ENCODE results near the gene PTPN22. TPM values are rescaled to one million over a fixed set of nuclear protein-coding genes. Genes with fewer than 3 reads are reported as not detected.

The PTPN22 gene
- total and polyA plus RNA-seq, 3 donors from 2014 or later, result 0.39 to 1.6 (median 1.4) TPM

- H3K27me3 ChIP-seq, result no peaks in the 10 kb centered on the region
- no peak overlapping the region for H3K4me3 ChIP-seq
- TF ChIP-seq, protein P1, sequence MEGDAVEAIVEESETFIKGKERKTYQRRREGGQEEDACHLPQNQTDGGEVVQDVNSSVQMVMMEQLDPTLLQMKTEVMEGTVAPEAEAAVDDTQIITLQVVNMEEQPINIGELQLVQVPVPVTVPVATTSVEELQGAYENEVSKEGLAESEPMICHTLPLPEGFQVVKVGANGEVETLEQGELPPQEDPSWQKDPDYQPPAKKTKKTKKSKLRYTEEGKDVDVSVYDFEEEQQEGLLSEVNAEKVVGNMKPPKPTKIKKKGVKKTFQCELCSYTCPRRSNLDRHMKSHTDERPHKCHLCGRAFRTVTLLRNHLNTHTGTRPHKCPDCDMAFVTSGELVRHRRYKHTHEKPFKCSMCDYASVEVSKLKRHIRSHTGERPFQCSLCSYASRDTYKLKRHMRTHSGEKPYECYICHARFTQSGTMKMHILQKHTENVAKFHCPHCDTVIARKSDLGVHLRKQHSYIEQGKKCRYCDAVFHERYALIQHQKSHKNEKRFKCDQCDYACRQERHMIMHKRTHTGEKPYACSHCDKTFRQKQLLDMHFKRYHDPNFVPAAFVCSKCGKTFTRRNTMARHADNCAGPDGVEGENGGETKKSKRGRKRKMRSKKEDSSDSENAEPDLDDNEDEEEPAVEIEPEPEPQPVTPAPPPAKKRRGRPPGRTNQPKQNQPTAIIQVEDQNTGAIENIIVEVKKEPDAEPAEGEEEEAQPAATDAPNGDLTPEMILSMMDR (IDR thresholded peaks at IDR 0.05), result no peak
- no peak for TF ChIP-seq POLR2A (IDR thresholded peaks at IDR 0.05)
- no peaks in the 10 kb centered on the region for H3K4me1 ChIP-seq
- intact Hi-C loops (cut with DNase I; ENCODE audit: low total_unique reads), result no loop called here
- DNase-seq, result no peak
- no peaks in the 10 kb centered on the region for H3K9me3 ChIP-seq
- H3K27ac ChIP-seq, result no peak overlapping the region
- no peaks in the 10 kb centered on the region for H3K36me3 ChIP-seq (ENCODE audit: low read depth, missing control alignments)
Measured at GRCh38 chr1:113849072-113849471, 22.4 kb downstream of the PTPN22 start.

DNA sequence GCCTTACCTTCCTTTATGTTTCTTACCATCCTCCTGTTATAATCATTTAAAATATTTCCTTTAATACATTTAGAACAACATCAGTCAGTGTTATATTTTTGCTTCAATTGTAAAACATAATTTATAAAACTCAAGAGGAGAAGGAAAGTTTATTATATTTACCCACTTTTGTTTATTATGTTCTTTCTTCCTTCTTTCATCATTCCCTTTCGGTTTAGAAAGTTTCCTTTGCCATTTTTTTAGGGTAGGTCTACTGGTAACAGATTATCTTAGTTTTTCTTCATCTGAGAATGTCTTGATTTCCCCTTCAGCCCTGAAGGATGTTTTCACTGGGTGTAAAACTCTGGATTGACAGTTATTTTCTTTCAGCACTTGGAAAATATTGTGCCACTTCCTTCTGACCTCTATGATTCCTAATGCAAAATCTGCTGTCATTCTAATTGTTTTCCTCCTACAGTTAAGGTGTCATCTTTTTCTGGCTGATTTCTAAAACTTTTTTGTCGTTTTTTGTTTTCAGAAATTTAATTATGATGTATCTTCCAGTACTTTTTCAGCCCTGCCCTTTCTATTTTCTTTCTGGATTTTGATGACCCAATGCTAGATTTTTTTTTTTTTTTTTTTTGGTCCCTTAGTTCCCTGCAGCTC lies 25.0 kb downstream of the PTPN22 start:
- no peaks in the 10 kb centered on the region for H3K27me3 ChIP-seq
- no peak for DNase-seq
- no peaks in the 10 kb centered on the region for H3K4me1 ChIP-seq
- no peak overlapping the region for H3K27ac ChIP-seq
- H3K9me3 ChIP-seq, result no peaks in the 10 kb centered on the region
- TF ChIP-seq POLR2A (IDR thresholded peaks at IDR 0.05), result no peak
- TF ChIP-seq, protein P1 (IDR thresholded peaks at IDR 0.05), result no peak
- no peaks in the 10 kb centered on the region for H3K36me3 ChIP-seq (ENCODE audit: low read depth, missing control alignments)
- intact Hi-C loops (cut with DNase I; ENCODE audit: low total_unique reads), result no loop called here
- 81 to 82% methylated on average over 2 of the region's 2 CpGs for WGBS, 2 donors
- no peak overlapping the region for H3K4me3 ChIP-seq

DNA sequence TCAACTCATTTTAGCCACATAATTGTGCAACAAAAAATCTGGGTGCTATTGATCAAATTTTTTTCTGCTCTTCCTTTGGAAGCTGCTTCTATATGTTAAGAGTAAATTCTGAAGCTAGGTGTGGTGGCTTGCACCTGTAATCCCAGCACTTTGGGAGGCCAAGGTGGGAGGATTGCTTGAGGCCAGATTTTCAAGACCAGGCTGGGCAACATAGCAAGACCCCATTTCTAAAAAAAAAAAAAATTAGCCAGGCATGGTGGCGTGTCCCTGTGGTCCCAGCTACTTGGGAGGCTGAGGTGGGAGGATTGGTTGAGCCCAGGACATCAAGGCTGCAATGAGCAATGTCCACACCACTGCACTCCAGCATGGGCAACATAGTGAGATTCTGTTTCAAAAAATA lies 35.0 kb downstream of the PTPN22 start:
- Histone ChIP-seq H3K4me3 (no peak overlapping the region), H3K9me3 (no peaks in the 10 kb centered on the region), H3K4me1 (no peaks in the 10 kb centered on the region), H3K27me3 (no peaks in the 10 kb centered on the region), H3K36me3 (ENCODE audit: low read depth, missing control alignments) (no peaks in the 10 kb centered on the region), H3K27ac (no peak overlapping the region)
- no peak for DNase-seq
- TF ChIP-seq POLR2A (IDR thresholded peaks at IDR 0.05), result no peak
- TF ChIP-seq, protein P1 (IDR thresholded peaks at IDR 0.05), result no peak
- 93% methylated on average over 1 of the region's 1 CpG for WGBS, 2 donors
- intact Hi-C loops (cut with DNase I; ENCODE audit: low total_unique reads), result loop anchor here (10.0 kb wide), 1 partner anchor 448 kb away; no protein-coding TSS in a partner anchor

DNA sequence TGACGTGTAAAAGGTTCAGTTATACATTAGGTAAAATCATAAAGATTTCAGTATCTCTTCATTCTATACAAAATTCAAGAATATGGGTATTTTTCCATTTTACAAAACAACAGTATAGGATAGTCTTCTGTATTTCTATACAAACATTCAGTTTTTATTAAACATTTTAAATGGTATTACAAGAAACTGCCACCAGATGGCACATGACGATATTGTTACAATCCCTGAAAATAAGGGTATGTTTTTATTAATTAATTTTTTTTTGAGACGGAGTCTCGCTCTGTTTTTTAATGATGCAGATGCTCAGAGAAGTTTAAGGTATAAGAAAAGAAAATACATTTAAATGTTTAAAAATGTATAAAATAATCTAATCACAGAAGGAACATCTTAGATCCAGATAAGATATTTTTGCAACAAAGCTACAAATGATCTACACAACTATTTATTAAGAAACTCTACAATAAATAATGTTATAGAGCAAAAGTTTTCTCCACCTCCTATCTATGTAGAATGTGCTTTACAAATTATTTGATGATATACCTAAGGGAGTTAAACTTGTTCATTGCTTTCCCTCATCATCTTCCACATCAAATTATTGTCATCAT lies 35.7 kb downstream of the PTPN22 start:
- H3K4me3 ChIP-seq, result no peak overlapping the region
- H3K4me1 ChIP-seq, result no peaks in the 10 kb centered on the region
- H3K27ac ChIP-seq, result no peak overlapping the region
- TF ChIP-seq POLR2A (IDR thresholded peaks at IDR 0.05), result no peak
- TF ChIP-seq, protein P1 (IDR thresholded peaks at IDR 0.05), result peak; percentile 17 to 69 (median 29)
- no peaks in the 10 kb centered on the region for H3K9me3 ChIP-seq
- 32 to 43% methylated on average over 4 of the region's 4 CpGs for WGBS, 2 donors
- intact Hi-C loops (cut with DNase I; ENCODE audit: low total_unique reads), result loop anchor here (10.0 kb wide), 1 partner anchor 449 kb away; no protein-coding TSS in a partner anchor
- H3K36me3 ChIP-seq (ENCODE audit: low read depth, missing control alignments), result no peaks in the 10 kb centered on the region
- no peak for DNase-seq
- no peaks in the 10 kb centered on the region for H3K27me3 ChIP-seq

All from testis (tissue), 3 donors.